HG03342 (cell line): ENCODE data around the gene ECPAS.
"Not testable (repeated sequence)": the region's sequence is repeated elsewhere in the genome, so short reads cannot be mapped to it uniquely, and the experiment has no call there.

ENCODE experiments used
- ATAC-seq: cut with Tn5 transposase; IDR thresholded peaks from one replicate; pipeline ENCODE4 v1.9.1; 2021; ENCODE audit warnings: mild to moderate bottlenecking, moderate library complexity; ENCODE audit not compliant: unreplicated experiment

ECPAS gene

GRCh38 chr9:111413996-111414395 lies 70.2 kb downstream of the ECPAS start:
- no peak for ATAC-seq

- ATAC-seq = no peak
Measured at GRCh38 chr9:111412280-111412679, 71.9 kb downstream of the ECPAS start.

- no peak for ATAC-seq
Measured at GRCh38 chr9:111411266-111411665, 72.9 kb downstream of the ECPAS start.

GRCh38 chr9:111407813-111408212 lies 76.4 kb downstream of the ECPAS start:
- ATAC-seq = no peak

- ATAC-seq = no peak
Measured at GRCh38 chr9:111405701-111406100, 78.5 kb downstream of the ECPAS start.

DNA sequence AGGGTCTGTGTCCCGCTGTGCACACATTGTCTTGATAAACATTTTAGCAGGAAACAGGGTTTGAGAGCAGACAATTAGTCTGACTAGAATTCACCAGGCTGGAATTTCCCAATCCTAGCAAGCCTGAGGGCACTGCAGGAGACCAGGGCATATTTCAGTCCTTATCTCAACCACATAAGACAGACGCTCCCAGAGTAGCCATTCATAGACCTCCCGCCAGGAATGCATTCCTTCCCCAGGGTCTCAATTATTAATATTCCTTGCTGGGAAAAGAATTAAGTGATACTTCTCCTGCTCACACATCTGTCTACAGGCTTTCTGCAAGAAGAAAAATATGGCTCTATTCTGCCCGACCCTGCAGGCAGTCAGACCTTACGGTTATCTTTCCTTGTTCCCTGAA lies 82.7 kb downstream of the ECPAS start:
- ATAC-seq = not testable (repeated sequence)

DNA sequence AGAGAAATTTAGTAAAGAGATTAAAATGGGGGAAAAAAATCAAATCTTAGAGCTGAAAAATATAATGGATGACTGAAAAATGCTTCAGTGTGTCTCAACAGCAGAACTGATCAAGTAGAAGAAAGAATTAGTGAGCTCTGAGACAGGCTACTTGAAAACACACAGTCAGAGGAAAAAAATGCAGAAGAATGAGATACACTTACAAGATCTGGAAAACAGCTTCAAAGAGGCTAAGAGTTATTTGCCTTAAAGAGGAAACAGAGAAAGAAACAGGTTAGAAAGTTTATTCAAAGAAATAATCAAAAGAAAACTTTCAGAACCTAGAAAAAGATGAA lies 83.7 kb downstream of the ECPAS start:
- no peak for ATAC-seq

- ATAC-seq = no peak
Measured at GRCh38 chr9:111399772-111400563, 84.2 kb downstream of the ECPAS start.

DNA sequence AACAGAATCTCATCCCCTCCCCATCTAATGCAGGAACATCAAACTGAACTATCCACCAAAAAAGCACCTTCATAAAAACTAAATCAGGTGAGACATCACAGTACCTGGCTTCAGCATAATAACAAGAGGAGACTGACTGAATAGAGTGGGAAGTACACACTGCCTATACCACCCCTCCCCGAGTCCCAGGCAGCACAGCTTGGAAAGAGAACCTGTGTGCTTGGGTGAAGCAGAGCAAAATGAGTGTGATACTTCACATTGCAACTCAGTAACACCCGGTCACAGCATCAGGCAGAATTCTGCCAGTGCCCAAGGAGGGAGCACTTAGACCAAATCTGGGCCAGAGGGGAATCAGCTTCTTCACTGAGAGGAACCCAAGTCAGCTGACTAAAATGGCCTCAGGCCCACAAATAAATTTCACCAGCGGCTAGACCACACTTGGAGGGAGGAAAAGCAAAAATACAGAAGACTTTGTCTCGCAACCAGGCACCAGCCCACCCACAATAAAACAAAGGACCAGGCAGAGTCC lies 84.9 kb downstream of the ECPAS start:
- no peak for ATAC-seq

DNA sequence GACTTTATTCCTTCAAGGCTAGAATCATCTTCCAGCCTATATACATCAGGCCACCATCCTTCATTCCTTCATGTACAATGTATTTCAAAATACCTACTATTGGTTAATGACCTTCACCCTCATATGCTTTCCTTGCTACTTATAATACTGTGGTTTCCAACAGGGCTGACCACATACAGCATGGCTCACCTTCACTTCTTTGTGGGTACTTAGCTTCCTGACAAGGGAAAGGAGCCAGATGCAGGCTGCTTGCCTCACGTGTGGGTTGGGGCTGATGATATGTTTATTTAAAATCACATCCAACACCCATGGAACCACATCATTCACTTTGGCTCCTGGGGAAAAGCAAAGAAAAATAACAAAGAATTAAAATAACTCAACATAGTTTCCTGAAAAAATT lies 90.2 kb downstream of the ECPAS start:
- no peak for ATAC-seq

DNA sequence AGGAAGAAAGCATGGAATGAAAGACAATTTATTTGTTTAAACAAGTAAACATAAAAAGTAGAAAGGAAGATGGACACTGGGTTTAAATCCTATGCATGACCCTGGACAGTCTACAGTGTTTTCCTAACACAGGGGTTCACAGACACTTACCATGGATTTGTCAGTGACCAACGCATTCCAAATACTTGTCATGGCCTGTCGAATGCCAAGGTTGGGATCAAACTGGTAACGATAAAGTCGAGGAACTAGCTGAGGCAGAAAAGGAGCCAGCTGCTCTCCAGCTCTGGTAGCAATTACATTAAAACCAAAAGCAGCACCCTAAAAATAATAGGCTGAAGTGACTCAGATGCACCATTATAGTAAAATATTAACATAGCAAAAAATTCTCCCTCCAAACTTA lies 94.8 kb downstream of the ECPAS start:
- no peak for ATAC-seq

- no peak for ATAC-seq
Measured at GRCh38 chr9:111386386-111386785, 97.8 kb downstream of the ECPAS start.

- no peak for ATAC-seq
Measured at GRCh38 chr9:111381006-111381405, 103.2 kb downstream of the ECPAS start.

DNA sequence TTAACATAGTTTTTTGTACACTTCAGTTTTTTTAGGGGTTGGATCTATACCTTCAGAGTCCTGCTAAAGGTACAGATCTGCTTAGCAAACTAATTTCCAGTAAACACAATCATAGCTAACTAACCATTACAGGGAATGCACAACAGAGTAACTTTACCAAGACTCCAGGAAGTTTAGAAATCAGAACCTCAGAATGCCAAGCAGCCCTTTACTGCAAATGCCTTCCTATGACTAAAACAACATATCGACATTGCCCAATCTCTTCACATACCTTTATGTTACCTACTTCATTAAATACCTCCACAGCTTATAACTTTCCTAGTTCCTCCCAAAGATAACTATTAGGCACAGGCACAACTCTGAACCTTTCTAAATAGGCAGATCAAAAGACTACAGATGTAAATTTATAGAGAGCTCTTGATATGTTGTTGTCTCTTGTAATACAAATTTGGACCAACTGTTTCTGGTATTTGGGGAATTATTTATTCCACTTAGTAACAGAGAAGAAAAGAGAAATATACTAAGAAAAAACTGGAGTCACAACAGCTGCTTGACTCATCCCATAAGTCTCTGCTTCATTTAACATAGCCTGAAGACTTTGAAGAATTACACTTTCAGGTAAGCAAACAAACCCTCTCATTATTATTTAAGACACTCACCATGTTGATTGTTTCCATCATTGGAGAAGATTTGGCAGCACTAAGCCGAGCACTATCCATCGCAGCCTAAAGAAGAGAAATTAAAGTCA lies 108.2 kb downstream of the ECPAS start:
- ATAC-seq = no peak

DNA sequence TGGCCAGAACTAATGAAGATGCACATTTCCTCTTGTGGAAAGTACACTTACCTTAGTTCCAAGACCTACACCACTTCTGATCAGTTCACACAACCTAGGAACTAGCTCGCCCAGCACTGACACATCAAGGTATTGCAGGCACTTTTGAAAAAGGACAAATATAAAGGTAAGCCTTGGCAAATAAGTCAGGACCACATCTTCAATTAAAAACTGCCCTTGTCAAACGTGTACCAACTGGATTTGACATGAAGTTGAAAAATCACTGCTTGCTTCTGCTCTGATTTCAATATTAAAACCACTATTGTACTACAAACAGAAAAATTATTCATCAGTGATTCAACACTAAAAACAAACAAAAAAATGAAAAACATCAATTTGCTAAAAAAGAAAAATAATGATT lies 109.1 kb downstream of the ECPAS start:
- no peak for ATAC-seq

GRCh38 chr9:111372297-111372696 lies 111.9 kb downstream of the ECPAS start:
- ATAC-seq = no peak

- ATAC-seq = no peak
Measured at GRCh38 chr9:111366978-111367377, 117.2 kb downstream of the ECPAS start.

DNA sequence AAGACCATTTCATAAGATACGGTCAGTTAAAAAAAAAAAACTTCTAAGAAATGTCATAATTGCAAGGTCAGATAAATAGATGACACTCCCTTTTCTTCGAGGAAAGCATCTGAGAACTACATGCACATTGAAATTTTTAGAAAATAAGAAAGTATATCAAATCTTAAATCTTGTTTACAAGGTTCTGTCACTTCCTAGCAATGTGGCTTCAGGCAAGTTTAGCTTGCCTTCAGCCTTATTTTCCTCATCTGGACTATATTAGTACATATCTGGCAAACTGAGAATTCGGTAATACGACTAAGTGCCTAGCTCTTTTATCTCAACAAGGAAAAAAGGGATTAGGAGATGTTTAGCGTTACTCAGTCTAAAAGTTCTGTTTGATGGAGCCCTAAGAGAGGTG lies 121.7 kb downstream of the ECPAS start:
- ATAC-seq = no peak

DNA sequence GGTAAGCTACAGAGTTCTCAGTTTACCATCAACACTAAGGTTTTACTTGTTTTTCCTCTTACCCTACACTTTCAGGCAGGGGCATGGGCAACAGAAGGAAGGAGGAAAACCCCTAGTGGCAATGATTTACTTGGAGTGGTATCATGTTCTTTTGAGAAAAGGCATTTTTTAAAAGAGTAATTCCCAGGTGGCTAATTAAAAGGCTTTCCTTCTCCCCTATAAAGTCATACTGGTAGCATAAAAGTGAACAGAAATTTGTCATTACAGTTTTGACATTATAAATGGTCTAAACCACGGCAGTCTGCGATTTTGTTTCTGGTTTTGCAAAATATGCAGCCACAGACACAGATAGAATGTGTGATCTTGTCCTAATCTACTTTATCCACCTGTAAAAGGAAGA lies 123.3 kb downstream of the ECPAS start:
- no peak for ATAC-seq

- ATAC-seq = no peak
Measured at GRCh38 chr9:111356481-111357244, 127.5 kb downstream of the ECPAS start.

- ATAC-seq = no peak
Measured at GRCh38 chr9:111352545-111352944, 131.6 kb downstream of the ECPAS start.

GRCh38 chr9:111350556-111350955 lies 133.6 kb downstream of the ECPAS start:
- no peak for ATAC-seq
